Choroid plexus epithelial cell (primary cell): Measurements from ENCODE around the gene SYNE2.

ENCODE experiments used
- DNase-seq: peaks from one replicate; pipeline ENCODE4 v3.0.0-alpha.2; 2010; ENCODE audit warnings: low read depth
- H3K4me3 ChIP-seq: 2 replicates; pipeline ENCODE4 v1.5.1; 2011; ENCODE audit warnings: low read depth, mild to moderate bottlenecking, control low read depth, low read length, moderate library complexity
- TF ChIP-seq, protein P1 (sequence below): conservative IDR thresholded peaks from 2 replicates; pipeline ENCODE4 v1.5.1; 2011; ENCODE audit warnings: low read depth, mild to moderate bottlenecking, control low read depth, inconsistent platforms, low read length, moderate library complexity

SYNE2 gene

DNA sequence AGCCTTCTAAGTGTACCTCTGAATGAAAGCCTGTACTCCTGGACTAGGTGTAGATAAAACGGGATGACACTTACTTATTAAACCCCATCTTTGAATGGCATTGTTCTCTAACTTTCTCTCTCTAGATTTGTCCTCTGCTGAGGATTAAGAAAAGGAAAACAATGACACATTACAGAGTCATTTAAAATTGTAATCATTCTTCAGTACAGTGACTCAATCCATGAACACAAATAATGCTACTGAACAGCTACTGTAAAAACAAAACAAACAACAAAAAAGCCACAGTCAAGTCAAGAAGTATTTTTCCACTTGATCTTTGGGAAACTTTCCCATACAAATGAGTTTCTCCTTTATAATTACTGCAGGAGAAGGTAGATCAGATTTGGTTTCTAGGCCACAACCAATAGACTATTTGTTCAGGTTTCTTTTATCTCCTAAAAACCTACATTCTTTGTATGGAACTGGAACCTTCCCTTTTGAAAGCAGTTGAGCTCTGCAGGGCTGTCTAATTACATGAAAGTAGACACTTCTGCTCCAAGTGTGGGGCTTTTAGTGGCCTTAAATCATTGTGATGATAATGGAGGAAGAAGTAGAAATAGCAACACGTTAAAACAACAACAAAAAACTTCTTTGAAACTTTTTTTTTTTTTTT lies 222.3 kb downstream of the SYNE2 start:
- no peak overlapping the region for H3K4me3 ChIP-seq
- TF ChIP-seq, protein P1, sequence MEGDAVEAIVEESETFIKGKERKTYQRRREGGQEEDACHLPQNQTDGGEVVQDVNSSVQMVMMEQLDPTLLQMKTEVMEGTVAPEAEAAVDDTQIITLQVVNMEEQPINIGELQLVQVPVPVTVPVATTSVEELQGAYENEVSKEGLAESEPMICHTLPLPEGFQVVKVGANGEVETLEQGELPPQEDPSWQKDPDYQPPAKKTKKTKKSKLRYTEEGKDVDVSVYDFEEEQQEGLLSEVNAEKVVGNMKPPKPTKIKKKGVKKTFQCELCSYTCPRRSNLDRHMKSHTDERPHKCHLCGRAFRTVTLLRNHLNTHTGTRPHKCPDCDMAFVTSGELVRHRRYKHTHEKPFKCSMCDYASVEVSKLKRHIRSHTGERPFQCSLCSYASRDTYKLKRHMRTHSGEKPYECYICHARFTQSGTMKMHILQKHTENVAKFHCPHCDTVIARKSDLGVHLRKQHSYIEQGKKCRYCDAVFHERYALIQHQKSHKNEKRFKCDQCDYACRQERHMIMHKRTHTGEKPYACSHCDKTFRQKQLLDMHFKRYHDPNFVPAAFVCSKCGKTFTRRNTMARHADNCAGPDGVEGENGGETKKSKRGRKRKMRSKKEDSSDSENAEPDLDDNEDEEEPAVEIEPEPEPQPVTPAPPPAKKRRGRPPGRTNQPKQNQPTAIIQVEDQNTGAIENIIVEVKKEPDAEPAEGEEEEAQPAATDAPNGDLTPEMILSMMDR, result no peak
- peak; percentile 39 for DNase-seq

DNA sequence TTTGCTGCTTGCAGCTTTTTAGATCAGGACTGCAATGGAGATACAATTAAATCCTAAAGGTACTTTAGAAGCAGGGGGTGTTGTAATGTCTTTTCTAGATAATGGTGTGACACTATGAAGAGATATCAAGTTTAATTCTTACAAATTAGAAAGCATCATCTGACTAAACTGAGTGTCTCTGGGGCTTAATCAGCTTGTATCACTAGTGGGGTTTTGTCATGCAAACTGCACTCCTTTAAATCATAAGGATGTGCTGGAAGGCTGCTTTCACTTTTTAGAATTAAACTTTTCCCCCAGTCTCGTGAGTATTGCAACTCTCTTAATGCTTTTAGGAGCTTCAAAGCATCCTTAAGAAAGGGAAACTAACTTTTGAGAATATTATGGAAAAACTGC lies 222.8 kb downstream of the SYNE2 start:
- H3K4me3 ChIP-seq, result no peak overlapping the region
- TF ChIP-seq, protein P1, result no peak
- DNase-seq, result no peak

GRCh38 chr14:64080452-64080851 lies 227.6 kb downstream of the SYNE2 start:
- no peak overlapping the region for H3K4me3 ChIP-seq
- DNase-seq, result no peak
- TF ChIP-seq, protein P1, result no peak

DNA sequence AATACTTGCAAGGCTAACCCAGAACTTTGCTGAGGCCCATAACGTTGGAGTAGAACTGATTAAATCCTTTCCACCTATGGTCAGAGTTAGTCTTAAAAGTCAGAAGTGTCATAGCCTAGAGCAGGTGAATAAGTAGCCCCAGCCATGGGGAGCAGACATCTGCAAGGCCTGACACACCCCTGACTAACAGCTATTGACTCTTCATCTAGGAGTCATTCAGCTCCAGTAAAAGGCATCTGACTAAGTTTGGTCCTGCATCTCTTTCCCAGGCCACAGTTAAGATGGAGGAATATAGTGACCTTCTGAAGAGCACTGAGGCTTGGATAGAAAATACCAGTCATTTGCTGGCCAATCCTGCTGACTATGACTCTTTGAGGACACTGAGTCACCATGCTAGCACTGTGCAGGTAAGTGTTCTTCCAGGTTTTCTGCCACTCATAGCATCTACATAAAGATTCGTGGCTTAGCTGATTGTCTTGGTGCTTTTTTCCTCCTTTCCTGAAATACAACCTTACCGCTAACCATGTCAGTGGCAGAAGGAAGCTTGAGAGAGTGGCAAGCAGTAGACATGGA lies 228.5 kb downstream of the SYNE2 start:
- no peak for DNase-seq
- TF ChIP-seq, protein P1, result no peak
- no peak overlapping the region for H3K4me3 ChIP-seq

- DNase-seq, result peak; percentile 89
- TF ChIP-seq, protein P1, result no peak
- no peak overlapping the region for H3K4me3 ChIP-seq
Measured at GRCh38 chr14:64082837-64083236, 230.0 kb downstream of the SYNE2 start.

GRCh38 chr14:64088647-64088964 lies 235.8 kb downstream of the SYNE2 start:
- no peak for DNase-seq
- TF ChIP-seq, protein P1, result no peak
- H3K4me3 ChIP-seq, result no peak overlapping the region

GRCh38 chr14:64089920-64090319 lies 237.1 kb downstream of the SYNE2 start:
- no peak for DNase-seq
- no peak overlapping the region for H3K4me3 ChIP-seq
- TF ChIP-seq, protein P1, result no peak
